ENCODE data around the gene HYKK. TPM values are rescaled to one million over a fixed set of nuclear protein-coding genes. Genes with fewer than 3 reads are reported as not detected.

The HYKK gene
- total RNA-seq, 4 donors from 2014 or later, result 1.5 to 9.4 (median 6.5) TPM

GRCh38 chr15:78540141-78540870, 32.9 kb downstream of the HYKK start, which contains the start of gene PSMA4:
TSS of gene PSMA4 (plus strand) at chr15:78540444. CDS start at chr15:78541928, 1,484 bp downstream.
- Histone ChIP-seq H3K36me3 (peaks cover 0 to 32% (median 3%) of the 10 kb centered on the region in 3 donors), H3K27me3 (no peaks in the 10 kb centered on the region), H3K4me3 (peak within 1 kb of the TSS; percentile 83 to 96 (median 88)), H3K27ac (peak within 1 kb of the TSS; percentile 90 to 98 (median 95)), H3K4me1 (peaks cover 7 to 29% (median 16%) of the 10 kb centered on the region in 3 donors), H3K9me3 (no peaks in the 10 kb centered on the region)
- 0 to 1% methylated on average over 23 to 26 of the region's 56 CpGs for WGBS, 2 donors
- intact Hi-C loops (cut with DNase I), result no loop called here
- TF ChIP-seq, protein P1, sequence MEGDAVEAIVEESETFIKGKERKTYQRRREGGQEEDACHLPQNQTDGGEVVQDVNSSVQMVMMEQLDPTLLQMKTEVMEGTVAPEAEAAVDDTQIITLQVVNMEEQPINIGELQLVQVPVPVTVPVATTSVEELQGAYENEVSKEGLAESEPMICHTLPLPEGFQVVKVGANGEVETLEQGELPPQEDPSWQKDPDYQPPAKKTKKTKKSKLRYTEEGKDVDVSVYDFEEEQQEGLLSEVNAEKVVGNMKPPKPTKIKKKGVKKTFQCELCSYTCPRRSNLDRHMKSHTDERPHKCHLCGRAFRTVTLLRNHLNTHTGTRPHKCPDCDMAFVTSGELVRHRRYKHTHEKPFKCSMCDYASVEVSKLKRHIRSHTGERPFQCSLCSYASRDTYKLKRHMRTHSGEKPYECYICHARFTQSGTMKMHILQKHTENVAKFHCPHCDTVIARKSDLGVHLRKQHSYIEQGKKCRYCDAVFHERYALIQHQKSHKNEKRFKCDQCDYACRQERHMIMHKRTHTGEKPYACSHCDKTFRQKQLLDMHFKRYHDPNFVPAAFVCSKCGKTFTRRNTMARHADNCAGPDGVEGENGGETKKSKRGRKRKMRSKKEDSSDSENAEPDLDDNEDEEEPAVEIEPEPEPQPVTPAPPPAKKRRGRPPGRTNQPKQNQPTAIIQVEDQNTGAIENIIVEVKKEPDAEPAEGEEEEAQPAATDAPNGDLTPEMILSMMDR (IDR thresholded peaks at IDR 0.05), result peak in 1 of 6 experiments; percentile 22
- peak in 3 of 4 donors; percentile 52 to 81 (median 63) for TF ChIP-seq POLR2A (IDR thresholded peaks at IDR 0.05)
- peak; percentile 29 for DNase-seq

GRCh38 chr15:78540871-78541743, 33.7 kb downstream of the HYKK start:
- Histone ChIP-seq H3K27me3 (no peaks in the 10 kb centered on the region), H3K9me3 (no peaks in the 10 kb centered on the region), H3K4me1 (peaks cover 7 to 29% (median 16%) of the 10 kb centered on the region in 3 donors), H3K27ac (peak overlapping the region; percentile 90 to 98 (median 95)), H3K36me3 (peaks cover 7 to 40% (median 7%) of the 10 kb centered on the region in 3 donors), H3K4me3 (peak overlapping the region; percentile 83 to 96 (median 88))
- no peak for TF ChIP-seq POLR2A (IDR thresholded peaks at IDR 0.05)
- TF ChIP-seq, protein P1 (IDR thresholded peaks at IDR 0.05), result no peak
- 2 to 4% methylated on average over 17 of the region's 17 CpGs for WGBS, 2 donors
- DNase-seq, result no peak
- intact Hi-C loops (cut with DNase I), result no loop called here

DNA sequence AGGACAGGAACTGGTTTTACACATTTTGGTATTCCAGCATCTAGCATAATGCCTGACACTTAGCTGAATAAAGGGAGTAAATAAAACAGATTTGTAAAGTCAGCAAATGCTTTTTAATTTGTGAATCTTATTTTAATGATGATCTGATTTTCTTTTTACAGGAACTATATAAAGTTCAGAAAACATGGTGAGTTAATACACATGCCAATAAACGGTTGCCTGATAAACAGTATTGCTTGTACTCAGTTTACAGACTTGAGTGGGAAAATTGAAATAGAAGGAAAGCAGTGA, 34.3 kb downstream of the HYKK start:
- intact Hi-C loops (cut with DNase I), result no loop called here
- DNase-seq, result no peak
- H3K9me3 ChIP-seq, result no peaks in the 10 kb centered on the region
- TF ChIP-seq, protein P1 (IDR thresholded peaks at IDR 0.05), result no peak
- no peak for TF ChIP-seq POLR2A (IDR thresholded peaks at IDR 0.05)
- H3K4me3 ChIP-seq, result peak overlapping the region; percentile 83 to 96 (median 88)
- peaks cover 7 to 29% (median 16%) of the 10 kb centered on the region in 3 donors for H3K4me1 ChIP-seq
- H3K27ac ChIP-seq, result peak overlapping the region in 2 of 4 donors; percentile 93 to 97
- WGBS, 2 donors, result 26 to 33% methylated on average over 1 of the region's 1 CpG
- peaks cover 7 to 46% (median 13%) of the 10 kb centered on the region in 3 donors for H3K36me3 ChIP-seq
- H3K27me3 ChIP-seq, result no peaks in the 10 kb centered on the region

DNA sequence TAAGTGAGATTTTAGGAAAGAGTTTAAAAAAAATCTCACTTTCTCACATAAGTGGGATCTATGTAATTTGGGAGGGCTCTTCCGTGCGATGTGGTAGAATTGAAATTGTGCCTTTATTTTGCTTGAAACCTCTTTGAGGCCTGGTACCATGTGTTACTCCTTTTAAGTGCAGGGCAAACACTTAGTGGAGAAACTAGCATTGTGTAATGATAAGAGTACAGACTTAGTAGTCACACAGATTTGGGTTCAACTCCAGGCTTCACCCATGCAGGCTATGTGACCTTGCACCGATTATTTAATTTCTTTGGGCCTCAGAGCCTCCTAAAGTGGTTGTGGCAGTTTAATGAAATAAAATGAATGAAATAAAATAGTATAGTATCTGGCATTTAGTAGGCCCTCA, 35.3 kb downstream of the HYKK start:
- intact Hi-C loops (cut with DNase I), result no loop called here
- no peak overlapping the region for H3K4me3 ChIP-seq
- H3K4me1 ChIP-seq, result peaks cover 7 to 29% (median 16%) of the 10 kb centered on the region in 3 donors
- 85 to 97% methylated on average over 3 of the region's 3 CpGs for WGBS, 2 donors
- no peak overlapping the region for H3K27ac ChIP-seq
- H3K9me3 ChIP-seq, result no peaks in the 10 kb centered on the region
- DNase-seq, result no peak
- peaks cover 9 to 56% (median 23%) of the 10 kb centered on the region in 3 donors for H3K36me3 ChIP-seq
- H3K27me3 ChIP-seq, result no peaks in the 10 kb centered on the region
- TF ChIP-seq POLR2A (IDR thresholded peaks at IDR 0.05), result no peak
- TF ChIP-seq, protein P1 (IDR thresholded peaks at IDR 0.05), result no peak

DNA sequence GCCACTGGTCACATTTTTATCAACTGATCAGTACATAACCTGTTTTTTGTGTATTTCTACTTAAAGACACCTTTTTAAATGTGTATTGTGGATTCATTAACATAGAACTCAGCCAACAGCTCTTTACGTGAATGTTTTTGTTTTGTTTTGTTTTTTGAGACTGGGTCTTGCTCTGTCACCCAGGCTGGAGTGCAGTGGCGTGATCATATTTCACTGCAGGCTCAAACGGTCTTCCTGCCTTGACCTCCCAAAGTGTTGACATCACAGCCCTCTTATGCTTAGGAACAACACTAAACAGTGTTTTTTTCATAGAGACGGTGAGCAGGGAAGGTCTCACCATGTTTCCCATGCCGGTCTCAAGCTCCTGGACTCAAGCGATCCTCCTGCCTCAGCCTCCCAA, 42.8 kb downstream of the HYKK start:
- Histone ChIP-seq H3K27me3 (no peaks in the 10 kb centered on the region), H3K36me3 (peaks cover 19 to 62% (median 38%) of the 10 kb centered on the region in 3 donors), H3K4me3 (no peak overlapping the region), H3K27ac (no peak overlapping the region), H3K9me3 (no peaks in the 10 kb centered on the region), H3K4me1 (no peaks in the 10 kb centered on the region)
- no peak for DNase-seq
- intact Hi-C loops (cut with DNase I), result no loop called here
- TF ChIP-seq POLR2A (IDR thresholded peaks at IDR 0.05), result no peak
- TF ChIP-seq, protein P1 (IDR thresholded peaks at IDR 0.05), result no peak
- WGBS, 2 donors, result 65 to 83% methylated on average over 3 to 6 of the region's 6 CpGs
